SK-N-SH (cell line): Measurements from ENCODE around the gene OR4N5. TPM values are rescaled to one million over a fixed set of nuclear protein-coding genes. Genes with fewer than 3 reads are reported as not detected.

Experiments
- CTCF ChIA-PET: fragments of 300-600, 350-600 bp; formaldehyde crosslinking; extraction: SDS; loops from one replicate; lab custom pipeline; 2021; lab: Yijun Ruan, JAX
- POLR2A ChIA-PET: fragments of 350-600 bp; sonication (Branson Sonifier 250); formaldehyde crosslinking; extraction: SDS; loops from one replicate; lab custom pipeline; 2020; ENCODE audit warnings: antibody characterized with exemption, inconsistent platforms; lab: Yijun Ruan, JAX
- DNase-seq: peaks from one replicate; pipeline ENCODE4 v3.0.0; 2012
- H2AFZ ChIP-seq: fragments of 200-600 bp; sonication (generic); 2 replicates; pipeline ENCODE4 v1.8.1; 2016; ENCODE audit warnings: antibody characterized with exemption, mild to moderate bottlenecking, low read depth
- H3F3A ChIP-seq: fragments of 200-600 bp; sonication (generic); replicated peaks from 2 replicates; pipeline ENCODE3; 2016; ENCODE audit warnings: antibody characterized with exemption, mild to moderate bottlenecking; ENCODE audit not compliant: insufficient read depth
- H3K27ac ChIP-seq, 2 experiments: fragments of 200-500 bp in 1 of 2; fragments of 200-600 bp in 1 of 2; sonication (Bioruptor generic) in 1 of 2; sonication (generic), shearing (Covaris generic) in 1 of 2; 2 replicates each; pipeline versions ENCODE4 v1.5.1 to v1.6.1; 2014 to 2016; ENCODE audit warnings: low read depth in 2 of 2, inconsistent platforms in 1 of 2, low read length in 1 of 2, mild to moderate bottlenecking in 1 of 2, mixed read lengths in 1 of 2
- H3K27me3 ChIP-seq: fragments of 200-600 bp; sonication (generic), shearing (Covaris generic); 2 replicates; pipeline ENCODE4 v1.6.1; 2016; ENCODE audit warnings: mixed run types; ENCODE audit not compliant: insufficient read depth
- H3K36me3 ChIP-seq, 2 experiments: fragments of 200-500 bp in 1 of 2; fragments of 200-600 bp in 1 of 2; sonication (Bioruptor generic) in 1 of 2; sonication (generic) in 1 of 2; replicated peaks in 1 of 2; 2 replicates each; pipeline versions ENCODE3 to v1.5.1; 2014 to 2016; ENCODE audit warnings: low read length in 1 of 2, mild to moderate bottlenecking in 1 of 2; ENCODE audit not compliant: insufficient read depth in 2 of 2, control insufficient read depth in 1 of 2
- H3K4me1 ChIP-seq, 2 experiments: fragments of 200-500 bp in 1 of 2; fragments of 200-600 bp in 1 of 2; sonication (Bioruptor generic) in 1 of 2; sonication (generic), shearing (Covaris generic) in 1 of 2; 2 replicates each; pipeline versions ENCODE4 v1.5.1 to v1.6.1; 2014 to 2016; ENCODE audit warnings: low read depth in 1 of 2, low read length in 1 of 2, mixed run types in 1 of 2; ENCODE audit not compliant: insufficient read depth in 2 of 2, control insufficient read depth in 1 of 2
- H3K4me2 ChIP-seq: fragments of 200-600 bp; sonication (generic), shearing (Covaris generic); 2 replicates; pipeline ENCODE4 v1.6.1; 2017; ENCODE audit warnings: mixed run types
- H3K4me3 ChIP-seq, 2 experiments: fragments of 200-500 bp in 1 of 2; fragments of 200-600 bp in 1 of 2; sonication (Bioruptor generic) in 1 of 2; sonication (generic), shearing (Covaris generic) in 1 of 2; 2 replicates each; pipeline versions ENCODE4 v1.5.1 to v1.8.1; 2014 to 2016; ENCODE audit warnings: low read depth in 2 of 2, inconsistent platforms in 1 of 2, low read length in 1 of 2, mild to moderate bottlenecking in 1 of 2, mixed read lengths in 1 of 2, moderate library complexity in 1 of 2
- H3K79me2 ChIP-seq: fragments of 200-600 bp; sonication (generic); 2 replicates; pipeline ENCODE4 v1.8.1; 2017; ENCODE audit warnings: mild to moderate bottlenecking; ENCODE audit not compliant: insufficient read depth
- H3K9ac ChIP-seq: fragments of 200-600 bp; sonication (generic); 2 replicates; pipeline ENCODE4 v1.6.1; 2017; ENCODE audit warnings: mixed run types
- H3K9me2 ChIP-seq: fragments of 200-600 bp; sonication (generic); 2 replicates; pipeline ENCODE4 v1.6.1; 2017; ENCODE audit warnings: mixed run types
- H3K9me3 ChIP-seq: fragments of 200-600 bp; sonication (generic); 2 replicates; pipeline ENCODE4 v1.6.1; 2017; ENCODE audit warnings: mixed run types, mild to moderate bottlenecking, moderate library complexity
- H4K20me1 ChIP-seq: fragments of 200-600 bp; sonication (generic); 2 replicates; pipeline ENCODE4 v1.6.1; 2017; ENCODE audit warnings: mild to moderate bottlenecking, mixed run types; ENCODE audit not compliant: insufficient read depth
- EZH2phosphoT487 ChIP-seq: fragments of 200-600 bp; sonication (generic); IDR thresholded peaks from 2 replicates; pipeline ENCODE4 v1.6.1; 2017; ENCODE audit warnings: low read depth, mixed run types, mild to moderate bottlenecking, antibody characterized with exemption, moderate library complexity, borderline replicate concordance
- FOSL2 ChIP-seq: IDR thresholded peaks from 2 replicates; pipeline ENCODE4 v1.4.0; 2012; ENCODE audit warnings: low read depth, mild to moderate bottlenecking, moderate library complexity, borderline replicate concordance
- FOXM1 ChIP-seq: IDR thresholded peaks from 2 replicates; pipeline ENCODE4 v1.4.0; 2012; ENCODE audit warnings: low read depth, mild to moderate bottlenecking
- JUND ChIP-seq: IDR thresholded peaks from 2 replicates; pipeline ENCODE4 v1.4.0; 2012
- MEF2A ChIP-seq: IDR thresholded peaks from 2 replicates; pipeline ENCODE4 v1.4.0; 2012; ENCODE audit warnings: low read depth, borderline replicate concordance
- MXI1 ChIP-seq: IDR thresholded peaks from 2 replicates; pipeline ENCODE4 v1.6.1; 2012; ENCODE audit warnings: mild to moderate bottlenecking, low read depth, low read length, improper control_type of control experiment
- NFIC ChIP-seq: IDR thresholded peaks from 2 replicates; pipeline ENCODE4 v1.4.0; 2012; ENCODE audit warnings: borderline replicate concordance
- PBX3 ChIP-seq: IDR thresholded peaks from 2 replicates; pipeline ENCODE4; 2012
- POLR2AphosphoS5 ChIP-seq: IDR thresholded peaks from 2 replicates; pipeline ENCODE4 v1.6.1; 2012; ENCODE audit warnings: low read depth, low read length
- RAD21 ChIP-seq: IDR thresholded peaks from 2 replicates; pipeline ENCODE4 v1.6.1; 2012; ENCODE audit warnings: mild to moderate bottlenecking, low read length
- SIN3A ChIP-seq: IDR thresholded peaks from 2 replicates; pipeline ENCODE4 v1.6.1; 2012; ENCODE audit warnings: low read depth, mild to moderate bottlenecking, low read length, moderate library complexity, borderline replicate concordance
- YY1 ChIP-seq: IDR thresholded peaks from 2 replicates; pipeline ENCODE4 v1.4.0; 2012; ENCODE audit warnings: low read depth, mild to moderate bottlenecking
- WGBS: methylation state at CpG from one replicate; pipeline ENCODE4 v1.1.6; 2017; ENCODE audit warnings: low lambda C conversion rate; 5-methylcytosine and 5-hydroxymethylcytosine counted together
- polyA plus RNA-seq, 3 experiments: library from polyadenylated mRNA; depleted of rRNA; stranded (reverse); fragments of >200 nt; gene quantifications; 2 replicates each; pipeline ENCODE4 v1.2.3, GENCODE V29; 2012
- TF ChIP-seq, protein P1 (sequence below): fragments of 150-350 bp; IDR thresholded peaks from 2 replicates; pipeline ENCODE4 v1.6.1; 2017; ENCODE audit warnings: antibody characterized with exemption, low read length, low read depth, borderline replicate concordance
- TF ChIP-seq, protein P2 (sequence below): IDR thresholded peaks from 2 replicates; pipeline ENCODE4 v1.6.1; 2012; ENCODE audit warnings: mild to moderate bottlenecking, low read depth, low read length, moderate library complexity
- TF ChIP-seq, protein P3 (sequence below): IDR thresholded peaks from 2 replicates; pipeline ENCODE4 v1.4.0; 2012; ENCODE audit warnings: low read depth
- TF ChIP-seq, protein P4 (sequence below): fragments of 150-350 bp; IDR thresholded peaks from 2 replicates; pipeline ENCODE4 v1.6.1; 2016; ENCODE audit warnings: mild to moderate bottlenecking, low read depth, low read length
- TF ChIP-seq, protein P5 (sequence below): fragments of 200-600 bp; sonication (generic); IDR thresholded peaks from 2 replicates; pipeline ENCODE4 v1.6.1; 2017; ENCODE audit warnings: antibody characterized with exemption, mild to moderate bottlenecking, moderate library complexity

Gene OR4N5
- polyA plus RNA-seq, 1 of the 3 experiments (the other 2 are of a cell fraction), result not detected

DNA sequence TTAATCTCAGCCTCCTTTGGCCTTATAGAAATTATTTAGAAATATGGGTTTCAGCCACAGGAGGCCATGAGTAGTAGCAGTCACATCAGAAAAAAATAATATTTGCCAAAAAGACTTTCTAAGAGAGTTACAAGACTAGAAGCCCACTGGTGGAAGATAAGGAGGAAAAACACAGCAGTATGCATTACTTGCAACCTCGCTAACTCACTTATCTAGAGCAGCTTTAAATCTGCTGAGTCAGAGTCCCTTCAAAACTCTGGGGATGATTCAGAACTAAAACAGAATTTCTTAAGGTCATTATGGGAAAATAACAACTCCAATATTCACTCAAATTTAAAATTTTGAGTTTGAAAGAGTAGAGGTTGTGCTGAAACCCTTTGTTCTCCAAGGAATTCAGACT lies 21.9 kb upstream of the OR4N5 start:
- Histone ChIP-seq H3K79me2 (no peaks in the 10 kb centered on the region), H4K20me1 (no peaks in the 10 kb centered on the region), H3K36me3 (no peaks in the 10 kb centered on the region), H3K9me3 (no peaks in the 10 kb centered on the region), H3K27ac (no peak overlapping the region), H3K4me1 (no peaks in the 10 kb centered on the region), H3F3A (no peaks in the 10 kb centered on the region), H2AFZ (no peak overlapping the region), H3K9me2 (no peaks in the 10 kb centered on the region), H3K4me3 (no peak overlapping the region), H3K4me2 (no peak overlapping the region), H3K9ac (no peak overlapping the region), H3K27me3 (no peaks in the 10 kb centered on the region)
- POLR2A ChIA-PET, result no interaction called here
- 20% methylated on average over 1 of the region's 1 CpG for WGBS
- CTCF ChIA-PET, result no interaction called here
- no peak for DNase-seq
- TF ChIP-seq FOSL2 (no peak), NFIC (no peak), MEF2A (no peak), PBX3 (no peak), SIN3A (no peak), EZH2phosphoT487 (no peak)
- TF ChIP-seq, protein P1, sequence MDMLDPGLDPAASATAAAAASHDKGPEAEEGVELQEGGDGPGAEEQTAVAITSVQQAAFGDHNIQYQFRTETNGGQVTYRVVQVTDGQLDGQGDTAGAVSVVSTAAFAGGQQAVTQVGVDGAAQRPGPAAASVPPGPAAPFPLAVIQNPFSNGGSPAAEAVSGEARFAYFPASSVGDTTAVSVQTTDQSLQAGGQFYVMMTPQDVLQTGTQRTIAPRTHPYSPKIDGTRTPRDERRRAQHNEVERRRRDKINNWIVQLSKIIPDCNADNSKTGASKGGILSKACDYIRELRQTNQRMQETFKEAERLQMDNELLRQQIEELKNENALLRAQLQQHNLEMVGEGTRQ, result no peak
- TF ChIP-seq, protein P2, sequence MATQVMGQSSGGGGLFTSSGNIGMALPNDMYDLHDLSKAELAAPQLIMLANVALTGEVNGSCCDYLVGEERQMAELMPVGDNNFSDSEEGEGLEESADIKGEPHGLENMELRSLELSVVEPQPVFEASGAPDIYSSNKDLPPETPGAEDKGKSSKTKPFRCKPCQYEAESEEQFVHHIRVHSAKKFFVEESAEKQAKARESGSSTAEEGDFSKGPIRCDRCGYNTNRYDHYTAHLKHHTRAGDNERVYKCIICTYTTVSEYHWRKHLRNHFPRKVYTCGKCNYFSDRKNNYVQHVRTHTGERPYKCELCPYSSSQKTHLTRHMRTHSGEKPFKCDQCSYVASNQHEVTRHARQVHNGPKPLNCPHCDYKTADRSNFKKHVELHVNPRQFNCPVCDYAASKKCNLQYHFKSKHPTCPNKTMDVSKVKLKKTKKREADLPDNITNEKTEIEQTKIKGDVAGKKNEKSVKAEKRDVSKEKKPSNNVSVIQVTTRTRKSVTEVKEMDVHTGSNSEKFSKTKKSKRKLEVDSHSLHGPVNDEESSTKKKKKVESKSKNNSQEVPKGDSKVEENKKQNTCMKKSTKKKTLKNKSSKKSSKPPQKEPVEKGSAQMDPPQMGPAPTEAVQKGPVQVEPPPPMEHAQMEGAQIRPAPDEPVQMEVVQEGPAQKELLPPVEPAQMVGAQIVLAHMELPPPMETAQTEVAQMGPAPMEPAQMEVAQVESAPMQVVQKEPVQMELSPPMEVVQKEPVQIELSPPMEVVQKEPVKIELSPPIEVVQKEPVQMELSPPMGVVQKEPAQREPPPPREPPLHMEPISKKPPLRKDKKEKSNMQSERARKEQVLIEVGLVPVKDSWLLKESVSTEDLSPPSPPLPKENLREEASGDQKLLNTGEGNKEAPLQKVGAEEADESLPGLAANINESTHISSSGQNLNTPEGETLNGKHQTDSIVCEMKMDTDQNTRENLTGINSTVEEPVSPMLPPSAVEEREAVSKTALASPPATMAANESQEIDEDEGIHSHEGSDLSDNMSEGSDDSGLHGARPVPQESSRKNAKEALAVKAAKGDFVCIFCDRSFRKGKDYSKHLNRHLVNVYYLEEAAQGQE, result no peak
- TF ChIP-seq, protein P3, sequence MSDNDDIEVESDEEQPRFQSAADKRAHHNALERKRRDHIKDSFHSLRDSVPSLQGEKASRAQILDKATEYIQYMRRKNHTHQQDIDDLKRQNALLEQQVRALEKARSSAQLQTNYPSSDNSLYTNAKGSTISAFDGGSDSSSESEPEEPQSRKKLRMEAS, result no peak
- TF ChIP-seq, all 33 proteins: peak for 0

GRCh38 chr14:20118795-20119194 lies 19.8 kb upstream of the OR4N5 start:
- Histone ChIP-seq H3K79me2 (no peaks in the 10 kb centered on the region), H3K9me3 (no peaks in the 10 kb centered on the region), H3K4me3 (no peak overlapping the region), H3K27ac (no peak overlapping the region), H3F3A (no peaks in the 10 kb centered on the region), H2AFZ (no peak overlapping the region), H3K9me2 (0 out of 2 replicates have a peak, but pooled peaks cover 2% of the 10 kb centered on the region), H3K9ac (no peak overlapping the region), H3K4me2 (no peak overlapping the region), H3K4me1 (no peaks in the 10 kb centered on the region), H3K27me3 (no peaks in the 10 kb centered on the region), H3K36me3 (no peaks in the 10 kb centered on the region), H4K20me1 (no peaks in the 10 kb centered on the region)
- 0% methylated on average over 3 of the region's 5 CpGs for WGBS
- CTCF ChIA-PET, result no interaction called here
- POLR2A ChIA-PET, result no interaction called here
- DNase-seq, result no peak
- TF ChIP-seq, protein P4, sequence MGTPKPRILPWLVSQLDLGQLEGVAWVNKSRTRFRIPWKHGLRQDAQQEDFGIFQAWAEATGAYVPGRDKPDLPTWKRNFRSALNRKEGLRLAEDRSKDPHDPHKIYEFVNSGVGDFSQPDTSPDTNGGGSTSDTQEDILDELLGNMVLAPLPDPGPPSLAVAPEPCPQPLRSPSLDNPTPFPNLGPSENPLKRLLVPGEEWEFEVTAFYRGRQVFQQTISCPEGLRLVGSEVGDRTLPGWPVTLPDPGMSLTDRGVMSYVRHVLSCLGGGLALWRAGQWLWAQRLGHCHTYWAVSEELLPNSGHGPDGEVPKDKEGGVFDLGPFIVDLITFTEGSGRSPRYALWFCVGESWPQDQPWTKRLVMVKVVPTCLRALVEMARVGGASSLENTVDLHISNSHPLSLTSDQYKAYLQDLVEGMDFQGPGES, result no peak
- no peak for TF ChIP-seq JUND
- TF ChIP-seq, protein P5, sequence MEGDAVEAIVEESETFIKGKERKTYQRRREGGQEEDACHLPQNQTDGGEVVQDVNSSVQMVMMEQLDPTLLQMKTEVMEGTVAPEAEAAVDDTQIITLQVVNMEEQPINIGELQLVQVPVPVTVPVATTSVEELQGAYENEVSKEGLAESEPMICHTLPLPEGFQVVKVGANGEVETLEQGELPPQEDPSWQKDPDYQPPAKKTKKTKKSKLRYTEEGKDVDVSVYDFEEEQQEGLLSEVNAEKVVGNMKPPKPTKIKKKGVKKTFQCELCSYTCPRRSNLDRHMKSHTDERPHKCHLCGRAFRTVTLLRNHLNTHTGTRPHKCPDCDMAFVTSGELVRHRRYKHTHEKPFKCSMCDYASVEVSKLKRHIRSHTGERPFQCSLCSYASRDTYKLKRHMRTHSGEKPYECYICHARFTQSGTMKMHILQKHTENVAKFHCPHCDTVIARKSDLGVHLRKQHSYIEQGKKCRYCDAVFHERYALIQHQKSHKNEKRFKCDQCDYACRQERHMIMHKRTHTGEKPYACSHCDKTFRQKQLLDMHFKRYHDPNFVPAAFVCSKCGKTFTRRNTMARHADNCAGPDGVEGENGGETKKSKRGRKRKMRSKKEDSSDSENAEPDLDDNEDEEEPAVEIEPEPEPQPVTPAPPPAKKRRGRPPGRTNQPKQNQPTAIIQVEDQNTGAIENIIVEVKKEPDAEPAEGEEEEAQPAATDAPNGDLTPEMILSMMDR, result no peak
- TF ChIP-seq MXI1, result no peak
- no peak for TF ChIP-seq FOSL2
- TF ChIP-seq RAD21, result no peak
- TF ChIP-seq, protein P3, result no peak
- TF ChIP-seq EZH2phosphoT487, result no peak
- TF ChIP-seq, protein P1, result no peak
- TF ChIP-seq FOXM1, result no peak
- TF ChIP-seq POLR2AphosphoS5, result no peak
- no peak for TF ChIP-seq YY1
